B cell (primary cell): Measurements from ENCODE around the gene KLHL41. TPM values are rescaled to one million over a fixed set of nuclear protein-coding genes. Genes with fewer than 3 reads are reported as not detected.

Source experiments
- ATAC-seq: fragments of 200-7000 bp; cut with Tn5 transposase; one replicate; pipeline ENCODE4 v1.10.0; 2021; ENCODE audit warnings: low read depth, mild to moderate bottlenecking, moderate number of reproducible peaks, moderate library complexity
- CTCF ChIA-PET: fragments of 350-600 bp; sonication (Branson Sonifier 250); formaldehyde crosslinking; loops from one replicate; lab custom pipeline; 2021; ENCODE audit warnings: antibody characterized with exemption, inconsistent platforms; lab: Charles Lee
- POLR2A ChIA-PET: fragments of 350-600 bp; sonication (Branson Sonifier 250); formaldehyde crosslinking; loops from one replicate; lab custom pipeline; 2021; ENCODE audit warnings: antibody characterized with exemption; lab: Charles Lee
- DNase-seq: peaks from one replicate; pipeline ENCODE4 v3.0.0; 2013
- H2AFZ ChIP-seq: 2 replicates; pipeline ENCODE4 v1.6.1; 2012; ENCODE audit warnings: mild to moderate bottlenecking, low read depth, low read length; ENCODE audit not compliant: insufficient read depth, poor library complexity, severe bottlenecking
- H3K27ac ChIP-seq, 2 donors: 1 replicate in 1 of 2; 2 replicates in 1 of 2; pipeline ENCODE4 v1.5.1; 2012 to 2013; ENCODE audit warnings: low read length in 2 of 2, mild to moderate bottlenecking in 2 of 2, moderate library complexity in 1 of 2
- H3K27me3 ChIP-seq, 4 experiments: fragments of 200-600 bp in 1 of 4; sonication (generic) in 1 of 4; replicated peaks in 1 of 4; 1 replicate in 2 of 4; 2 replicates in 2 of 4; pipeline versions ENCODE4 v1.6.1 to v1.7.0; 2013 to 2016; ENCODE audit warnings: low read length in 3 of 4, mild to moderate bottlenecking in 2 of 4, mixed read lengths in 1 of 4, moderate library complexity in 1 of 4; ENCODE audit not compliant: insufficient read depth in 4 of 4, control insufficient read depth in 3 of 4; ENCODE audit errors: control extremely low read depth in 1 of 4
- H3K36me3 ChIP-seq, 2 experiments: replicated peaks in 1 of 2; 1 replicate in 1 of 2; 2 replicates in 1 of 2; pipeline versions ENCODE4 v1.6.1 to v1.7.1; 2013; ENCODE audit warnings: low read length in 1 of 2; ENCODE audit not compliant: insufficient read depth in 2 of 2, control insufficient read depth in 1 of 2; ENCODE audit errors: control extremely low read depth in 1 of 2, extremely low read depth in 1 of 2
- H3K4me1 ChIP-seq, 2 donors: fragments of 200-600 bp in 1 of 2; sonication (generic) in 1 of 2; 1 replicate in 1 of 2; 2 replicates in 1 of 2; pipeline versions ENCODE4 v1.5.1 to v1.6.1; 2013 to 2017; ENCODE audit warnings: low read length in 2 of 2; ENCODE audit not compliant: control insufficient read depth in 2 of 2, insufficient read depth in 2 of 2
- H3K4me2 ChIP-seq: replicated peaks from 2 replicates; pipeline ENCODE3; 2012; ENCODE audit warnings: mild to moderate bottlenecking, low read depth, low read length; ENCODE audit not compliant: poor library complexity, severe bottlenecking
- H3K4me3 ChIP-seq, 5 experiments: fragments of 200-600 bp in 1 of 5; sonication (generic) in 1 of 5; 1 replicate in 3 of 5; 2 replicates in 2 of 5; pipeline versions ENCODE4 v1.5.1 to v1.7.0; 2011 to 2016; ENCODE audit warnings: low read length in 4 of 5, mild to moderate bottlenecking in 4 of 5, low read depth in 2 of 5, control low read depth in 1 of 5, moderate library complexity in 1 of 5; ENCODE audit not compliant: insufficient read depth in 1 of 5; ENCODE audit errors: control extremely low read depth in 1 of 5, extremely low read depth in 1 of 5
- H3K79me2 ChIP-seq: fragments of 200-600 bp; sonication (generic); one replicate; pipeline ENCODE4 v1.6.0; 2016; ENCODE audit warnings: low read length; ENCODE audit not compliant: control insufficient read depth, insufficient read depth
- H3K9ac ChIP-seq: fragments of 200-600 bp; sonication (generic); 2 replicates; pipeline ENCODE4 v1.6.1; 2017; ENCODE audit warnings: mild to moderate bottlenecking, low read length, moderate library complexity
- H3K9me3 ChIP-seq, 3 donors: one replicate each; pipeline versions ENCODE4 v1.6.1 to v1.7.1; 2013; ENCODE audit warnings: low read length in 2 of 3; ENCODE audit not compliant: control insufficient read depth in 2 of 3, insufficient read depth in 1 of 3; ENCODE audit errors: control extremely low read depth in 1 of 3
- H4K20me1 ChIP-seq: 2 replicates; pipeline ENCODE4 v1.6.0; 2012; ENCODE audit warnings: mild to moderate bottlenecking, low read length; ENCODE audit not compliant: insufficient read depth, control insufficient read depth, poor library complexity, severe bottlenecking
- H3K27ac Mint-ChIP-seq: one replicate; pipeline ENCODE4 v1.8.0; 2021; ENCODE audit warnings: mixed read lengths
- H3K27me3 Mint-ChIP-seq: one replicate; pipeline ENCODE4 v1.8.0; 2021; ENCODE audit warnings: mixed read lengths
- H3K4me1 Mint-ChIP-seq: one replicate; pipeline ENCODE4 v1.8.0; 2021; ENCODE audit warnings: mixed read lengths
- H3K4me3 Mint-ChIP-seq: one replicate; pipeline ENCODE4 v1.8.0; 2021; ENCODE audit warnings: mixed read lengths
- H3K9me3 Mint-ChIP-seq: one replicate; pipeline ENCODE4 v1.8.0; 2022; ENCODE audit warnings: mixed read lengths; ENCODE audit not compliant: insufficient read depth
- CTCF ChIP-seq: fragments of 200-600 bp; IDR thresholded peaks from one replicate; pipeline ENCODE4 v1.8.0; 2022; ENCODE audit warnings: antibody characterized with exemption, mild to moderate bottlenecking
- EZH2 ChIP-seq: IDR thresholded peaks from 2 replicates; pipeline ENCODE4 v1.6.1; 2012; ENCODE audit warnings: borderline replicate concordance, low read depth, mild to moderate bottlenecking, moderate library complexity, low read length; ENCODE audit not compliant: insufficient read depth, poor library complexity, severe bottlenecking
- WGBS: methylation state at CpG from one replicate; pipeline ENCODE4 v1.1.5; 2013; ENCODE audit warnings: missing lambda C conversion rate; ENCODE audit not compliant: insufficient coverage; 5-methylcytosine and 5-hydroxymethylcytosine counted together
- intact Hi-C: fragments of 100-400 bp; cut with micrococcal nuclease; formaldehyde crosslinking; loops from one replicate; pipeline ENCODE4 v1.10.0; 2022
- polyA plus RNA-seq: library from polyadenylated mRNA; depleted of rRNA; stranded (reverse); fragments of >200 nt; gene quantifications from 2 replicates; pipeline ENCODE4 v1.2.3, GENCODE V29; 2012
- total RNA-seq, 2 donors: library from RNA; stranded (reverse); fragments of 120-200 nt in 1 of 2; gene quantifications; 1 replicate in 1 of 2; 2 replicates in 1 of 2; pipeline versions ENCODE4 v1.2.3 to v1.2.4, GENCODE V29; 2013 to 2022

Gene KLHL41
- total and polyA plus RNA-seq, 2 donors (not counting 1 experiment from before 2014, with no cell fraction given): 0.03 to 0.27 TPM

GRCh38 chr2:169509955-169510354 lies 453 bp downstream of the KLHL41 start:
- TF ChIP-seq EZH2 (no peak), CTCF (no peak)
- CTCF ChIA-PET: no interaction called here

GRCh38 chr2:169510496-169510895 lies 994 bp downstream of the KLHL41 start:
- no peaks in the 10 kb centered on the region for H3K27me3 ChIP-seq
- H3K79me2 ChIP-seq: no peaks in the 10 kb centered on the region
- no peak overlapping the region for H3K9ac ChIP-seq
- Mint-ChIP-seq H3K27me3 (no peaks in the 10 kb centered on the region), H3K9me3 (no peaks in the 10 kb centered on the region), H3K4me3 (no peak overlapping the region), H3K4me1 (no peaks in the 10 kb centered on the region), H3K27ac (no peak overlapping the region)
- no peaks in the 10 kb centered on the region for H4K20me1 ChIP-seq
- DNase-seq (no peak), ATAC-seq (no peak)
- WGBS: 100% methylated on average over 2 of the region's 4 CpGs
- no peak overlapping the region for H3K4me3 ChIP-seq
- TF ChIP-seq CTCF: no peak
- no peak for TF ChIP-seq EZH2
- ChIA-PET POLR2A (no interaction called here), CTCF (no interaction called here)
- no peak overlapping the region for H2AFZ ChIP-seq
- H3K4me1 ChIP-seq: no peaks in the 10 kb centered on the region
- no peak overlapping the region for H3K4me2 ChIP-seq
- no peaks in the 10 kb centered on the region for H3K9me3 ChIP-seq
- no peaks in the 10 kb centered on the region for H3K36me3 ChIP-seq
- intact Hi-C loops: no loop called here
- H3K27ac ChIP-seq: no peak overlapping the region

More at GRCh38 chr2:169509955-169510354, 453 bp downstream of the KLHL41 start:
- POLR2A ChIA-PET: no interaction called here
- whole genome bisulfite sequencing: 98% methylated on average over 3 of the region's 8 CpGs
- H3K27ac Mint-ChIP-seq: no peak overlapping the region
- intact Hi-C loops: no loop called here
- no peaks in the 10 kb centered on the region for H4K20me1 ChIP-seq
- H3K4me1 Mint-ChIP-seq: no peaks in the 10 kb centered on the region
- H3K79me2 ChIP-seq: no peaks in the 10 kb centered on the region
- H3K4me2 ChIP-seq: no peak overlapping the region
- ATAC-seq (no peak), DNase-seq (no peak)
- peaks cover 0 to 5% (median 0%) of the 10 kb centered on the region in 3 donors for H3K9me3 ChIP-seq
- no peak overlapping the region for H2AFZ ChIP-seq
- H3K4me1 ChIP-seq: no peaks in the 10 kb centered on the region
- no peak overlapping the region for H3K4me3 ChIP-seq
- H3K9me3 Mint-ChIP-seq: no peaks in the 10 kb centered on the region
- no peak overlapping the region for H3K27ac ChIP-seq
- no peaks in the 10 kb centered on the region for H3K27me3 Mint-ChIP-seq
- H3K36me3 ChIP-seq: no peaks in the 10 kb centered on the region
- H3K27me3 ChIP-seq: no peaks in the 10 kb centered on the region
- H3K4me3 Mint-ChIP-seq: no peak overlapping the region
- no peak overlapping the region for H3K9ac ChIP-seq
